Esophagus muscularis mucosa (tissue), 4 donors: ENCODE data around the gene MAPKAP1.

Source experiments
- EP300 ChIP-seq: sonication (generic); formaldehyde crosslinking; IDR thresholded peaks from one replicate; pipeline ENCODE4 v1.6.1; 2017; ENCODE audit warnings: antibody characterized with exemption
- POLR2A ChIP-seq: fragments of 450-650 bp; IDR thresholded peaks from one replicate; pipeline ENCODE4 v1.6.1; 2017; ENCODE audit warnings: antibody characterized with exemption, moderate library complexity, mild to moderate bottlenecking, low read depth
- POLR2AphosphoS5 ChIP-seq, 2 donors: sonication (generic); formaldehyde crosslinking; IDR thresholded peaks; one replicate each; pipeline ENCODE4 v1.6.1; 2017; ENCODE audit warnings: antibody characterized with exemption in 2 of 2
- TF ChIP-seq, protein P1 (sequence below), 3 experiments: fragments of 200-600 bp in 2 of 3; fragments of 450-650 bp in 1 of 3; sonication (generic) in 2 of 3; IDR thresholded peaks; one replicate each; pipeline ENCODE4 v1.5.1; 2017 to 2019; ENCODE audit warnings: antibody characterized with exemption in 3 of 3, mild to moderate bottlenecking in 2 of 3, moderate library complexity in 1 of 3

DNA sequence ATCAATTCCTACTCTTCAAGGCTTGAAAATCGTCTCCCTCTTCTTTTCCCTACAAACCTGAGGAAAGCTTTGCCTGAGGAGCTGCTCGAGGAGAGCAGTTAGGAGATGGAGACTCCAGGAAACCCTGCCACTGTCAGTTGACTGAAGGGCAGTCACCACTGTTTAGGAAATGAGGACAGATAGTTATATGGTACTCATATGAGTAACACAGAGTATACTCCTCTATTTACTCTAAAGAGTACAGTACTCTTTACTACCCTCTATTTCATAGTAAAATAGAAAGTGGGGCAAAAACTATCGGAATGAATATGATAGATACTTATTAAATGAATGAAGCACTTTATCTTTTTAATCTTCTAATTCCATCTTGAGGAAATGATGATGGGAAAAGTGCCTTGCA lies 115.8 kb downstream of the MAPKAP1 start:
- TF ChIP-seq, protein P1, sequence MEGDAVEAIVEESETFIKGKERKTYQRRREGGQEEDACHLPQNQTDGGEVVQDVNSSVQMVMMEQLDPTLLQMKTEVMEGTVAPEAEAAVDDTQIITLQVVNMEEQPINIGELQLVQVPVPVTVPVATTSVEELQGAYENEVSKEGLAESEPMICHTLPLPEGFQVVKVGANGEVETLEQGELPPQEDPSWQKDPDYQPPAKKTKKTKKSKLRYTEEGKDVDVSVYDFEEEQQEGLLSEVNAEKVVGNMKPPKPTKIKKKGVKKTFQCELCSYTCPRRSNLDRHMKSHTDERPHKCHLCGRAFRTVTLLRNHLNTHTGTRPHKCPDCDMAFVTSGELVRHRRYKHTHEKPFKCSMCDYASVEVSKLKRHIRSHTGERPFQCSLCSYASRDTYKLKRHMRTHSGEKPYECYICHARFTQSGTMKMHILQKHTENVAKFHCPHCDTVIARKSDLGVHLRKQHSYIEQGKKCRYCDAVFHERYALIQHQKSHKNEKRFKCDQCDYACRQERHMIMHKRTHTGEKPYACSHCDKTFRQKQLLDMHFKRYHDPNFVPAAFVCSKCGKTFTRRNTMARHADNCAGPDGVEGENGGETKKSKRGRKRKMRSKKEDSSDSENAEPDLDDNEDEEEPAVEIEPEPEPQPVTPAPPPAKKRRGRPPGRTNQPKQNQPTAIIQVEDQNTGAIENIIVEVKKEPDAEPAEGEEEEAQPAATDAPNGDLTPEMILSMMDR (IDR thresholded peaks at IDR 0.05) = no peak
- TF ChIP-seq EP300 = no peak
- TF ChIP-seq POLR2A = no peak
- no peak for TF ChIP-seq POLR2AphosphoS5 (IDR thresholded peaks at IDR 0.05)
